LHCN-M2 (cell line): Measurements from ENCODE around the gene AIMP2. TPM values are rescaled to one million over a fixed set of nuclear protein-coding genes. Genes with fewer than 3 reads are reported as not detected.
"Not testable (repeated sequence)": the region's sequence is repeated elsewhere in the genome, so short reads cannot be mapped to it uniquely, and the experiment has no call there.

Experiments
- DNase-seq: peaks from one replicate; pipeline ENCODE4 v3.0.0-alpha.2; 2012; ENCODE audit warnings: low read depth
- total RNA-seq: library from RNA; depleted of rRNA; stranded (reverse); fragments of >200 nt; gene quantifications from 2 replicates; pipeline ENCODE4 v1.2.3, GENCODE V29; 2014; rRNA removed

AIMP2 gene
- total RNA-seq, 1 experiment from 2014 or later: 101 TPM

- DNase-seq: peak; percentile 83
Measured at GRCh38 chr7:6026011-6026819, 17.1 kb downstream of the AIMP2 start.

- DNase-seq: no peak
Measured at GRCh38 chr7:6026820-6027311, 17.8 kb downstream of the AIMP2 start.

- DNase-seq: no peak
Measured at GRCh38 chr7:6027806-6028365, 18.8 kb downstream of the AIMP2 start.

- no peak for DNase-seq
Measured at GRCh38 chr7:6028563-6028962, 19.5 kb downstream of the AIMP2 start.

- DNase-seq: no peak
Measured at GRCh38 chr7:6030988-6031387, 21.9 kb downstream of the AIMP2 start, which contains the start of gene ANKRD61. TSS of gene ANKRD61 (plus strand) at chr7:6031376. CDS start at chr7:6031376, 0 bp downstream.

- no peak for DNase-seq
Measured at GRCh38 chr7:6031567-6031966, 22.5 kb downstream of the AIMP2 start.

- no peak for DNase-seq
Measured at GRCh38 chr7:6032167-6032566, 23.1 kb downstream of the AIMP2 start.

- no peak for DNase-seq
Measured at GRCh38 chr7:6032641-6033040, 23.6 kb downstream of the AIMP2 start.

- DNase-seq: no peak
Measured at GRCh38 chr7:6035165-6035564, 26.1 kb downstream of the AIMP2 start.

GRCh38 chr7:6035686-6036085 lies 26.6 kb downstream of the AIMP2 start:
- DNase-seq: no peak

GRCh38 chr7:6049780-6050179 lies 40.7 kb downstream of the AIMP2 start:
- no peak for DNase-seq

- not testable (repeated sequence) for DNase-seq
Measured at GRCh38 chr7:6051185-6051584, 42.1 kb downstream of the AIMP2 start.

GRCh38 chr7:6056616-6057015 lies 47.5 kb downstream of the AIMP2 start:
- no peak for DNase-seq

GRCh38 chr7:6057316-6058129 lies 48.5 kb downstream of the AIMP2 start:
- no peak for DNase-seq

- DNase-seq: not testable (repeated sequence)
Measured at GRCh38 chr7:6059941-6060340, 50.9 kb downstream of the AIMP2 start.

- no peak for DNase-seq
Measured at GRCh38 chr7:6071406-6071805, 62.3 kb downstream of the AIMP2 start.

Other genes starting within 250 kb of the AIMP2 start
- 48.0 and 51.3 TPM in 2 replicates for gene RNF216, start 227.6 kb upstream of the AIMP2 start, total RNA-seq
- gene OCM, start 128.5 kb upstream of the AIMP2 start, total RNA-seq: not detected in 2 replicates
- gene CCZ1, start 110.5 kb upstream of the AIMP2 start, total RNA-seq: 102 and 121 TPM in 2 replicates
- 0.06 and 0.11 TPM in 2 replicates for gene RSPH10B, start 38.6 kb upstream of the AIMP2 start, total RNA-seq
- 24.8 and 28.1 TPM in 2 replicates for gene PMS2, start 223 bp upstream of the AIMP2 start, total RNA-seq
- 0.23 and 0.38 TPM in 2 replicates for gene ANKRD61, start 22.1 kb downstream of the AIMP2 start, total RNA-seq
- gene EIF2AK1, start 49.9 kb downstream of the AIMP2 start, total RNA-seq: 133 and 138 TPM in 2 replicates
- gene USP42, start 95.7 kb downstream of the AIMP2 start, total RNA-seq: 6.5 and 6.6 TPM in 2 replicates